NCI-H510A (cell line): Measurements from ENCODE around the gene ZNF35.
A peak's percentile ranks its signal among the peaks of the same experiment; 100 is the strongest.

ENCODE experiments used
- DNase-seq: peaks from one replicate; lab custom pipeline; 2025; lab: John Stamatoyannopoulos, UW

The ZNF35 gene

GRCh38 chr3:44685128-44685800 lies 36.7 kb downstream of the ZNF35 start:
- peak; percentile 84 for DNase-seq

GRCh38 chr3:44687898-44688297 lies 39.4 kb downstream of the ZNF35 start:
- DNase-seq, result no peak
